Embryonic facial prominence (tissue), 1 donor: ENCODE measurements around the gene ASF1A.

Source experiments
- DNase-seq: peaks from one replicate; pipeline ENCODE4 v3.0.0-alpha.2; 2016; ENCODE audit errors: extremely low spot score

Gene ASF1A

DNA sequence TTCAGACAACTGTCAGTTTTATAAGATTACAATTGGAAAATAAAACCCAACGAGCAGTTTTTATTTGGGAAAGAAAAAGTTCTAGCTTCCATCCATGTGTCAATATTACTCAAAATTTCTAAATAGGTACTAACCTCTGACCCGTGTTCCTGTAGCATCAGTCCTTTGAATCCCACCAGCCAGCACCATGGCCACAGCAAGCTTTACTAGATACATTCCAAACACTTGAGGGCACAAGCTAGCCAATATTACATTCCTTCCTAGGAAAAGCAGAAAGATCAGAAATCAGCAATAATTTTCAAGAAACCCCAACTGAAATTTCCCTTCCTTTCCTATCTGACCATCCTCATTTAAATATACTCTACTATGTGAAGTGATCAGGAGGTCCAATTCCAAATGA is 19.2 kb downstream of the ASF1A start:
- no peak for DNase-seq

DNA sequence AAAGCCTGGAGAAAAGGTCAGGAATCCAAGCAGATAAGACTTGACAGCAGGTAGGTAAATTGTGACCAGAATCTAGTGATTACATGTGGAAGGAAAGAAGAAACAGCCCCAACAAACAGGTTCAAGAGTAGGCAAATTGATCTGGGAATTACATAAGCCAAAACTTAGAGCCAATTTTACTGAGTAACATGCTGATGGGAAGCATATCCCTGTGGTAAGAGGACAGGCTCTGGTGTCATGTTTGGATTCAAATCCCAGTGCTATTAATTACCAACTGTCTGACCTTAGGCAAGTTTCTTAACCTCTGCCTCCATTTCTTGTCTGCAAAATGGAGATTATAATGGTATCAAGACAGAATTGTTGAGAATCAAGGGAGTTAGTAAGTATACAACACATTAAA is 20.6 kb downstream of the ASF1A start:
- DNase-seq = no peak

DNA sequence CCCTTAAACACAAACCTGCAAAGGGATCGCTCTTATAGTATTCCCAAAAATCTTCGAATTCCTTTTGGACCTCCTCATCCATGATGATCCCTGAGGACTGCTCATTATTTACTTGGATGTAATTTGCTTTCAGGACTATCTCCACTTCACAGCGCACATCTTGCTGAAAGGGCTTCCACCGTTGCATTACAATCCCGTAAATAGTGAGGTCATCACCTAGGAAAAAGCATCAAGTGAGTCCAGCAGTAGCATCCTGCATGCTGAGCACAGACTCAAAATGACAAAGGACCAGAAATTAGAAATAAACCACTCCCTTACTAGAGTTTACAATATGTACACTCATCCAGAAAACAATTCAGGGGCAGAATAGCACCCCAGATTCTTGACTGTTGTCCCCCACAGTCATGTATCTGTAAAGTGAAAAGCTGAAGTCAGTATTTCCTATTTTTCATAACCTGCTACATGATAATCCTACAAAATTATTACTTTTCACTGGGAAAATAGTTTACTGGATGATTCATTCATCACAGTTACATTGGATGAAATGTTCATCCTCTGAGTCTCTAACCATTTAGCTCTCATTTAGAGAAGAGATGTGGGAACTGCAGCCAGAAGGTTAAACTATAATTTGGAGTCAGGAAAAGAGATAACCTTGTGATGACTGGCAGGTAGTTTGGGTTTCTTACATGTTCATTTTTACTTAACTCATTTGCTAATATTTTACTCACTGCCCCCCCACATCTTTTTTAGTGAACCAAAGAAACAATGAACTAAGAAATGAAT is 23.8 kb downstream of the ASF1A start:
- DNase-seq = no peak

DNA sequence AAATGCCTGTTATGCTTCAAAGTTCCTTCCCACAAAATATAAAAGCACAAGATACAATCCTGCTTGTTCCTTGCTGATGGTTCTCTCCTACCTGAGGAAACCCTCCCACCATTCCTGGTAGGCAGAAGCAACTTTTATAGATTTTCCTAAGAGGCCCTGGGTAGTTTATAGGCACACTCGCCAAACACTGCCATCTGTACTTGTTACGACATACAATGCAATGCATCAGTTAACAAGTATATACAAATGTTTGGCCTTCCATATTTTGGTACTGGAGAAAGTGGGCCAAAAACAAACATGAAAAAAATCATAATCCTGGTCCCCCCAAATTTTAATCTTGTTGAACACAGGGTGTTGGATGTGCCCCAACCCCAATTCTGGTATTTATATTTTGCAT is 24.4 kb downstream of the ASF1A start:
- no peak for DNase-seq

DNA sequence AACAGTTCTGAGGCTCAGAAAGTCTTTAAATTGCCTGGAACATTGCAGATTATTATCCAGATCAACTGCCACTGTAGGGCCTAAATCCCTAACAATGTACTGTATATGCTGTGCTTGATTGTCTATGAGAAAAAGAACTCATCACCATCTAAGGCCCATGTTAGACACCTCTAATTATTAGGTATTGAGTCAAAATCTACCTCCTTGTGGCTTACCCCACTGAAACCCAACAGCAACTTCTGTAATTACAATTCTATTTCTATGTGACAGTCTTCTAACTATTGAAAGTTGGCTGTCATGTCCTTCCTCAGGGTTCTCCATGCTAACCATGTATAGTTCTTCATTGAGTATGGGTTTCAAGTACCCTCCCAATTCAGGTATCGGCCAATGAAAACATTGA is 27.1 kb downstream of the ASF1A start:
- no peak for DNase-seq

DNA sequence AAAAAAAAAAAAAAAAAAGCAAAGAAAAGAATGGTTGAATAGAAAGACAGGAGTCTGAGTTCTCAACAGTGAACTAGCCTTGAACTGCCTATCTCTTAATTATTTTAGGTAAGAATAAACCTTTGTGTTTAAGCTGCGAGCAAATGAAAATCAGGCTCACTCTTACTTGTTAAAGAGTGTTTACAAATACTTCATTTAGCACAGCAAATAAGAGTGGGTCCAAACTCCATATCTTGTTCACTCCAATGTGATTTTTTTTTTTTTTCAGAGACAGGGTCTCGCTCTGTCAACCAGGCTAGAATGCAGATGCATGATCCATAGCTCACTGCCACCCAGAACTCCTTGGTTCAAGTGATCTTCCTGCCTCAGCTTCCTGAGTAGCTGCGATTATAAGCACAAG is 29.1 kb downstream of the ASF1A start:
- DNase-seq = no peak

DNA sequence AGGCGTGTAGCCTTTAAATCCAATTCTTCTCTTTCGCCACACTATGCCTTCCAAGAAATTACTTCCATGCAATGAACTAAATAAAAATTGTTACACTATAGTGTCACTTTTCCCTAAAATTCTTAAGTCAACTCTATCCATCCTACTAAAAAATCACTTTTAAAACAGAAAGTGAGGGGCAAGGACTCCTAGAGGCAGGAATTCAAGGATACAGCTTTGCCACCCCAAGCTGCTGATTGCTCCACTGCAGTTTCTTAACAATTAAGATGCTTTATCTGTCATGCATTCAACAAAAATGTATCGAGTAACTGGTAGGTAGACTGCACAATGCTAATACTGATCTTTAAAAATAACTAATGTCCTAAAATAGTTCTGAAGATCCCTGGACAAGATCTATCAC is 36.7 kb downstream of the ASF1A start:
- DNase-seq = no peak

DNA sequence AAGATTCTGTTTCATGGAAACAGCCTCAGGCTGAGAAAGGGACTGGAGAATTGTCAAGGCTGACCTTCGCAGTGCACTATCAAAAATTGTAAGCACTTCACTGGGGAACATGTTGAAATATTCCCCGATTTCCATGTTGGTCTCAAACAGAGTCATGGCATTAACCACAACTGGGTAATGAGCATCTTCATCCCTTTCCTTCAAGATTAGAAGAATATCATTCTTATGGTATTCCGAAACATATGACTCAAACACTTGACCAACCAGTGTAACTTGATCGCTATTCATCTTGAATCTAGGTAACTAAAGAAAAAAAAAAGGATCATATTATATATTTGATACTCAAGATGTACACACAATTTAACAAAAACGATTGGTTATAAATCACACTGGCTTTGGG is 37.5 kb downstream of the ASF1A start:
- DNase-seq = no peak

DNA sequence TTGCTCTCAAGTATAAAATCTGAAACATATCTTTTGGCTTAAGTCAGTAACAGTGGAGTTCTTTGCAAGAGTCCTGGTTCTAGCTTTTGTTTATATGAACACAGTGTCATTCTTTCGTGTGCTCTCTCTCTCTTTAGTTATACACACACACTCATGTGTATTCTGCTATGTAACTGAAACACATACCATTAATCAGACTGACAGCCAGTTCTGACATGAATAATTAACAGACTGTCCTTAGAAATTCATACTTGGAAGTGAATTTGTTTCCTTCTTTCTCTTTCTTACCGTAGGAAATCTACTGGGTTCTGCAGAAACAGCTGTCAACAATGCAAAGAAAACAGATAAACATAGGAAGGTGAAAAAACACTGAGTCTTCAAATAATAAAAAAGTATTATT is 38.5 kb downstream of the ASF1A start:
- DNase-seq = no peak

- no peak for DNase-seq
These were observed 40.0 kb downstream of the ASF1A start for GRCh38 chr6:118933855-118934460.

DNA sequence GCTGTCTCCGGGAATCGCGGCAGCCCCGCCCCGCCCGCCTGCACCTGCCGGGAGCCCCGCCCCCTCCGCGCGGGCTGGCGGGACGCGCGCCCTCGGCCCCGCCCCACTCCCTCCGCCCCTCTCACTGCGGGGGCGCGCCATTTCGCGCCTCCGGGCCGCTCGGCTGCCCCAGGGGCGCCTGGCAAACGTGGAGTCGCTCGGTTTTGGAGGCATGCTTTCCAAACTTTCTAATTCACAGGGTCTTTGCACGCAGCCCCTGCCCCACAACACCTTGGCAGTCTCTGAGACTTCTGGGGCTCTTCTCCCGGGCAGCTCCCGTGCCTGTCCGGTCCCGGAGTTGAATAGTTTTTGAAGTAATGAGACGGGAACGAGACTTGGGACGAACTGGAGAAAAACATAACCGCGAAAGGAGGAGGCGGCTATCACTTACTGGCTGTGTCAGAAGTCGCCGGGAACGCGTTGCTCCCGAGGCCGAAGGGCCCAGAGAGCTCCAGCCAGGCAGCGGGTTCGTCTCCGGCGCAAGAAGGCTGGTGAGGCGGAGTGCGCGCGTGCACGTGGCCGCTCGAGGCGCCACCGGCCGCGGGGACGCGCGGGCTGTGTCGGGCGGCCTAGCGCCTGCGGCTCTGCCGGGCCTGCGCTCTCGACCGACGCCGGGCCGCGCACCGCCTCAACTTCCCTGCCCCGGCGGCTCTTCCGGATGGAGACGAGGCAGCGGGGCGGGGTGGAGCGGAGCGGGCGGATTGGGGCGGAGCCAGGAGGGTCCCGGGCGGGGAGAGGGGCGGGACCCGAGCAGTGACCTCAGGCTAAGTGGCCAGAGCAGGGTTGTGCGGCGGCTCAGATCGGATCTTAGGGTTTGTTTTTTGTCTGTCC is 40.7 kb downstream of the ASF1A start, which contains the start of gene MCM9:
Gene MCM9 (minus strand): TSS at position 699 of the 870 bp plus-strand sequence. CDS start 3,436 bp downstream, outside the sequence.
- DNase-seq = peak; percentile 46

DNA sequence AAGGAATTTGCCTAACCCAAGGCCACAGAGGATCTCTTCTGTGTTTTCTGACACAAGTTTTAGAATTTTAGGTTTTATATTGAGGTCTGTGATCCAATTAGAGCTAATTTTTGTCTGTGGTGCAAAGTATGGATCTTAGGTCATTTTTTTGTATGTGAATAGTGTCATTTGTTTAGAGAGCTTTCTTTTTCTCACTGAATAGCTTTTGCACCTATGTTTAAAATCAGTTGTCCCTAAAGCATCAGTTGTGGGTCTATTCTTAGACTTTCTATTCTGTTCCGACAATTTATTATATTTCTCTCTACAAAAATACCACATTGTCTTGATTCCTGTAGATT is 41.3 kb downstream of the ASF1A start:
- DNase-seq = no peak

DNA sequence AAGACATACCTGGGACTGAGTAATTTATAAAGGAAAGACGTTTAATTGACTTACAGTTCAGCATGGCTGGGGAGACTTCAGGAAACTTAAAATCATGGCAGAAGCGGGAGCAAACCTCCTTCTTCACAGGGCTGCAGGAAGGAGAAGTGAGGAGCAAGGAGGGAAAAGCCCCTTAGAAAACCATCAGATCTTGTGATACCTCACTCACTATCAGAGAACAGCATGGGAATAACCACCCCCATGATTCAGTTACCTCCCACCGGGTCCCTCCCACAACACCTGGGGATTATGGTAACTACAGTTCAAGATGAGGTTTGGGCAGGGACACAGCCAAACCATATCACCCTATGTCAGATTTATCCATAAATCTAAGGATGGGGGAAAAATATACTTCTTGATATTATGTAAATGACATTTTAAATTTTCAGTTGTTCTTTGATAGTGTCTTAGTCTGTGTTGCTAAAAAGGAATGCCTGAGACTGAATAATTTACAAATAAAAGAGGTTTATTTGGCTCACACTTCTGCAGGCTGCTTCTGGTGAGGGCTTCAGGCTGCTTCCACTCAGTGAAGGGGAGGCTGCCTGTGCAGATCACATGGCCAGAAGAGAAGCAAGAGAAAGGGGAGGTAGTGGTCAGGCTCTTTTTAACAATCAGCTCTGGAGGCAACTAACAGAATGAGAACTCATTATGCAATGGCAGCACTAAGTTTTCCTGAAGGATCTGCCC is 42.2 kb downstream of the ASF1A start:
- no peak for DNase-seq

DNA sequence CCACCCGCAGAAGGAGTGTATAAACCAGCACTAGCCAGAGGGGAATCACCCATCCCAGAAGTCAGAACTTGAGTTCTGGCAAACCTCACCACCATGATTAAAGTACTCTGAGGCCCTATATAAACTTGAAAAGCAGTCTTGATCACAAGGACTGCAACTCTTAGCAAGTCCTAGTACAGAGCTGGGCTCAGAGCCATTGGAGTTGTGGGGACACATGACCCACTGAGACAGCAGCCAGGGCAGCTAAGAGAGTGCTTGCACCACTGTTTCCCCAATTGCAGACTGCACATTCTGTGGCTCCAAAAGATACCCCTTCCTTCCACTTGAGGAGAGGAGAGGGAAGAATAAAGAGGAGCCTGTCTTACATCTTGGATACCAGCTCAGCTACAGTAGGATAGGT is 45.7 kb downstream of the ASF1A start:
- no peak for DNase-seq

DNA sequence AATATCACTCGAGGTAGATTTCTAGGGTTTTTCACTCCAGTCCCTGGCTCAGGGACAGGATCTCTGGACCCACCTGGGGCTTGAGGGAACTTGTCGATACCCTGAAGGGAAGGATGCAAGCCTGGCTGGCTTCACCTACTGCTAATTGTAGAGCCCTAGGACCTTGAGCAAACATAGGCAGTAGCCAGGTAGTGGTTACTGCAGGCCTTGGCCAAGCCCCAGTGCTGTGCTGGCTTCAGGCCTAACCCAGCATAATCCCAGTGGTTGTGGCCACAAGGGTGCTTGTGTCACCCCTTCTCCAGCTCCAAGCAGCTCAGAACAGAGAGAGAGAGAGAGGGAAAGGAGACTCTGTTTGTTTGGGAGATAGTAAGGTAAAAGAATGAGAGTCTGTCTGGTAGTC is 46.8 kb downstream of the ASF1A start:
- no peak for DNase-seq

DNA sequence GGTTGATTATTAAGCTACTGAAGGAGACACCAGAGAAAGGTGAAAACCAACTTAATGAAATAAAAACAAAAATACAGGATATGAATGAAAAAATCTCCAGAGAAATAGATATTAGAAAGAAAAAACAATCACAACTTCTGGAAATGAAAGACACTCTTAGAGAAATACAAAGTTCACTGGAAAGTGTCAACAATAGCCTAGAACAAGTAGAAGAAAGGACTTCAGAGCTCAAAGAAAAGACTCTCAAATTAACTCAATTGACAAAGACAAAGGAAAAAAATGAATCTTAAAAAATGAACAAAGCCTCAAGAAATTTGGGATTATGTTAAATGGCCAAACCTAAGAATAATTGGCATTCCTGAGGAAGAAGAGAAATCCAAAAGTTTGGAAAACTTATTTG is 51.3 kb downstream of the ASF1A start:
- no peak for DNase-seq

DNA sequence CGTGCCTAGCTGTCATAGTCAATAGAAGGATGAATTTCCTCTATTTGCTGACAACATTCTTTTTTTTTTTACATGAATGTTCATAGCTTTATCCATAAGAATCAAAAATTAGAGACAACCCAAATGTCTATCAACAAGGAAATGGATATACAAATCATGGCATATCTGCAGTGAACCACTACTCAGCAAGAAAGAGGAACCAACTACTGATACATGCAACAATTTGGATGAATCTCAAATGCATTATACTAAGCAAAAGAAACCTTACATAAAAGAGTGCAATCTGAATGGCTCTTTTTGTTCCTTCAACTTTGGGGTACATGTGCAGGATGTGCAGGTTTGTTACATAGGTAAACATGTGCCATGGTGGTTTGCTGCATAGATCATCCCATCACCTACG is 58.7 kb downstream of the ASF1A start:
- DNase-seq = no peak

DNA sequence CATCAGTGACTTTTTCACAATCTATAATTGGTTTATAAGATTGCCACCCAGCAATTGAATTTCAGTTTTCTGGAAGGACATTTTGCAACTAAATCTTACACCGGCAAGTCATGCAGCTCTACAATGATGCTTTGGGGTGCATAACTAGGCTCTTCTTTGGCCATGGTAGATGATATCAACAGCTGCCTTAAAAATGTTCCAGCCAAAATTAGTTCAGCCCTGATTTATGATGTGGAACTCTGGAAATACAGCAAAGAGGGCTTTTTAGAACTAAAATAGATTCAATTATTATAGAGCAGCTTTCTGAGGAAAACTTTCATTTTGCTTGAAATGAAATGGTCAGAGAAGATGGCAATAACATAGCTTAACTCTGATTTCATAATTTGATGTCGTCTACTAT is 59.4 kb downstream of the ASF1A start:
- DNase-seq = no peak
